Fibroblast of the aortic adventitia (primary cell): Measurements from ENCODE around the gene ZMIZ1. TPM values are rescaled to one million over a fixed set of nuclear protein-coding genes. Genes with fewer than 3 reads are reported as not detected.
A peak's percentile ranks its signal among the peaks of the same experiment; 100 is the strongest.

ENCODE experiments used
- DNase-seq: peaks from one replicate; pipeline ENCODE4 v3.0.0-alpha.2; 2010; ENCODE audit warnings: low read depth
- H3K4me3 ChIP-seq: 2 replicates; pipeline ENCODE4 v1.5.1; 2011; ENCODE audit warnings: low read depth, mild to moderate bottlenecking, control low read depth, low read length, moderate library complexity
- CTCF ChIP-seq: IDR thresholded peaks from 2 replicates; pipeline ENCODE4 v1.5.1; 2011; ENCODE audit warnings: mild to moderate bottlenecking, low read length, control low read depth, inconsistent platforms; ENCODE audit not compliant: insufficient read depth
- total RNA-seq: library from RNA; depleted of rRNA; stranded (reverse); fragments of >200 nt; gene quantifications from 2 replicates; pipeline ENCODE4 v1.2.3, GENCODE V29; 2012; ENCODE audit warnings: low replicate concordance

Gene ZMIZ1
- total RNA-seq, 1 donor, result 28.1 TPM

GRCh38 chr10:79232864-79233263 lies 164.1 kb downstream of the ZMIZ1 start:
- no peak for DNase-seq
- no peak overlapping the region for H3K4me3 ChIP-seq
- no peak for TF ChIP-seq CTCF

- no peak for DNase-seq
- H3K4me3 ChIP-seq, result no peak overlapping the region
- no peak for TF ChIP-seq CTCF
Measured at GRCh38 chr10:79234391-79235315, 165.9 kb downstream of the ZMIZ1 start.

- no peak overlapping the region for H3K4me3 ChIP-seq
- DNase-seq, result no peak
- no peak for TF ChIP-seq CTCF
Measured at GRCh38 chr10:79235765-79236432, 167.1 kb downstream of the ZMIZ1 start.

GRCh38 chr10:79236433-79236765 lies 167.6 kb downstream of the ZMIZ1 start:
- no peak overlapping the region for H3K4me3 ChIP-seq
- no peak for DNase-seq
- TF ChIP-seq CTCF, result no peak

GRCh38 chr10:79237454-79238157 lies 168.8 kb downstream of the ZMIZ1 start:
- DNase-seq, result no peak
- no peak for TF ChIP-seq CTCF
- H3K4me3 ChIP-seq, result no peak overlapping the region

- no peak overlapping the region for H3K4me3 ChIP-seq
- DNase-seq, result peak; percentile 37
- TF ChIP-seq CTCF, result no peak
Measured at GRCh38 chr10:79238158-79238520, 169.4 kb downstream of the ZMIZ1 start.
